Activated CD8-positive, alpha-beta T cell treated with anti-CD3 and anti-CD28 coated beads, Interleukin-2, amount 10 ng/mL, durations not matched to agents 7 days and 5 days (primary cell): ENCODE measurements around the gene CCDC124. TPM values are rescaled to one million over a fixed set of nuclear protein-coding genes. Genes with fewer than 3 reads are reported as not detected.
"Not testable (repeated sequence)": the region's sequence is repeated elsewhere in the genome, so short reads cannot be mapped to it uniquely, and the experiment has no call there.

Experiments used
- ATAC-seq: fragments of 150-1000 bp; cut with Tn5 transposase; one replicate; pipeline ENCODE4 v1.10.0; 2021; ENCODE audit warnings: moderate library complexity
- CTCF ChIA-PET: fragments of 350-600 bp; sonication (Branson Sonifier 250); formaldehyde crosslinking; loops from one replicate; lab custom pipeline; 2021; ENCODE audit warnings: antibody characterized with exemption; lab: Charles Lee
- POLR2A ChIA-PET: fragments of 350-600 bp; sonication (Branson Sonifier 250); formaldehyde crosslinking; loops from one replicate; lab custom pipeline; 2021; ENCODE audit warnings: antibody characterized with exemption; lab: Charles Lee
- DNase-seq: peaks from one replicate; pipeline ENCODE4 v3.0.0-alpha.2; 2020
- H3K27ac Mint-ChIP-seq: one replicate; pipeline ENCODE4 v1.8.0; 2021; ENCODE audit warnings: mild to moderate bottlenecking, mixed read lengths
- H3K27me3 Mint-ChIP-seq: one replicate; pipeline ENCODE4 v1.8.0; 2021; ENCODE audit warnings: low read depth, mixed read lengths
- H3K36me3 Mint-ChIP-seq: one replicate; pipeline ENCODE4 v1.8.0; 2021; ENCODE audit warnings: low read depth, mixed read lengths
- H3K4me1 Mint-ChIP-seq: one replicate; pipeline ENCODE4 v1.8.0; 2021; ENCODE audit warnings: low read depth, mixed read lengths
- H3K4me3 Mint-ChIP-seq: one replicate; pipeline ENCODE4 v1.8.0; 2021; ENCODE audit warnings: mild to moderate bottlenecking, mixed read lengths
- H3K9me3 Mint-ChIP-seq: one replicate; pipeline ENCODE4 v1.8.0; 2022; ENCODE audit warnings: mixed read lengths; ENCODE audit not compliant: insufficient read depth
- total RNA-seq, 2 experiments: library from RNA; stranded (reverse); gene quantifications; one replicate each; pipeline ENCODE4 v1.2.3, GENCODE V29; 2021

The CCDC124 gene
- total RNA-seq, 2 experiments from 2014 or later: 85.8 to 88.0 TPM

- Mint-ChIP-seq H3K27me3 (peaks cover 8% of the 10 kb centered on the region), H3K9me3 (no peaks in the 10 kb centered on the region), H3K4me1 (peaks cover 3% of the 10 kb centered on the region), H3K27ac (no peak overlapping the region), H3K4me3 (no peak overlapping the region), H3K36me3 (no peaks in the 10 kb centered on the region)
- ChIA-PET POLR2A (interaction anchor here (0.5 kb wide), 1 partner anchor 152 kb away, joined by 4 read pairs; no protein-coding TSS in a partner anchor), CTCF (interaction anchor here (1.2 to 2.2 kb wide), 2 partner anchors 22 to 36 kb away, joined by 3 to 4 read pairs; no protein-coding TSS in a partner anchor)
- no peak for DNase-seq
- ATAC-seq: no peak
These were observed 41.7 kb downstream of the CCDC124 start for GRCh38 chr19:17974551-17974950.

DNA sequence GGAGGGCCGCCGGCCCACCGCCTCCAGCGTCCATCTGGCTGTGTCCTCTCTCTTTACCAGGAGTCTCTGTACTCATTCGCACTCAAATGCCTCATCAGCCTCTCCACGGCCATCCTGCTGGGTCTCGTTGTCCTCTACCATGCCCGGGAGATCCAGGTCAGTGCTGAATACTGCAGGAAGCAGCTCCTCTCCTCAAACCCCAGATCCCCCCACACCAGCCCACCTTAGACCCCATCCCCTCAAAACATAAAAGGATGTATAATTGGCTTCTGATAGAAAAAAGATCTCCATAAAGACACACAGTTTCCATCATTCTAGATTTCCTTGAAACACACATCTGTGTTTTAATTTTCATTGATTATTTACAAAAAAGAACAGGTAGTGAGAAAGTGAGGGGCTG lies 42.2 kb downstream of the CCDC124 start:
- H3K36me3 Mint-ChIP-seq: no peaks in the 10 kb centered on the region
- no peak overlapping the region for H3K4me3 Mint-ChIP-seq
- ATAC-seq (no peak), DNase-seq (no peak)
- H3K4me1 Mint-ChIP-seq: no peaks in the 10 kb centered on the region
- H3K27me3 Mint-ChIP-seq: peaks cover 10% of the 10 kb centered on the region
- no peaks in the 10 kb centered on the region for H3K9me3 Mint-ChIP-seq
- ChIA-PET CTCF (interaction anchor here (1.2 to 2.2 kb wide), 2 partner anchors 22 to 37 kb away, joined by 3 to 4 read pairs; no protein-coding TSS in a partner anchor), POLR2A (no interaction called here)
- no peak overlapping the region for H3K27ac Mint-ChIP-seq

DNA sequence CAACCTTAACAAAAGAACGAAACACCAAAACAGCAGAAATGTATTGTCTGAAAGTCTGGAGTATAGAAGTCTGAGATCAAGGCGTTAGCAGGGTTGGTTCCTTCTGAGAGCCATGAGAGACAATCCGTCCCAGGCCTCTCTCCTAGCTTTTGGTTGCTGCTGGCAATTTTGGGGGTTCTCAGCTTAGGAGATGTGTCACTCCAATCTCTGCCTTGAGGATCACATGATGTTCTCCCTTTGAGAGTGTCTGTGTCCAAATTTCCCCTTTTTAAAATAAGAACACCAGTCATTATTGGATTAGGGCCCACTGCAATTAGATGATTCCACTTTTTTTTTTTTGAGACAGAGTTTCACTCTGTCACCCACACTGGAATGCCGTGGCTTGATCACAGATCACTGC lies 44.2 kb downstream of the CCDC124 start:
- CTCF ChIA-PET: interaction anchor here (0.6 kb wide), 1 partner anchor 522 kb away, joined by 3 read pairs; no protein-coding TSS in a partner anchor
- peaks cover 14% of the 10 kb centered on the region for H3K27me3 Mint-ChIP-seq
- POLR2A ChIA-PET: interaction anchor here (0.9 kb wide), 1 partner anchor 30 kb away, joined by 4 read pairs; no protein-coding TSS in a partner anchor

DNA sequence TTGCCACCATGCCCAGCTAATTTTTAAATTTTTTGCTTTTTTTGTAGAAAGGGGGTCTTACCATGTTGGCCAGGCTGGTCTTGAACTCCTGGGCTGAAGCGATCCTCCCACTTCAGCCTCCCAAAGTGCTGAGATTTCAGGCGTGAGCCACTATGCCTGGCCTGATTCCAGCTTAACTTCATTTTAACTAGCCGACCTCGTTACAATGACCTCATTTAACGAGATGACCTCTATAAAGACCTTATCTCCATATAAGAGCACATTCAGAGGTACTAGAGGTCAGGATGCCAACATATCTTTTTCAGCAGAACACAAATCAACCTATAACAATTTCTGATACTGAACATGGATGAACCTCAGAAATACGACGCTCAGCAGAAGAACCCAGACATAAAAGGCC lies 44.7 kb downstream of the CCDC124 start:
- Mint-ChIP-seq H3K4me1 (peaks cover 3% of the 10 kb centered on the region), H3K27me3 (peaks cover 14% of the 10 kb centered on the region), H3K4me3 (no peak overlapping the region), H3K36me3 (no peaks in the 10 kb centered on the region), H3K27ac (no peak overlapping the region), H3K9me3 (no peaks in the 10 kb centered on the region)
- POLR2A ChIA-PET: no interaction called here
- DNase-seq: no peak
- CTCF ChIA-PET: no interaction called here
- ATAC-seq: no peak

More for the DNA sequence above, 44.2 kb downstream of the CCDC124 start:
- H3K27ac Mint-ChIP-seq: no peak overlapping the region
- no peaks in the 10 kb centered on the region for H3K9me3 Mint-ChIP-seq
- ATAC-seq (no peak), DNase-seq (no peak)
- H3K4me3 Mint-ChIP-seq: no peak overlapping the region
- peaks cover 3% of the 10 kb centered on the region for H3K4me1 Mint-ChIP-seq
- no peaks in the 10 kb centered on the region for H3K36me3 Mint-ChIP-seq

GRCh38 chr19:17981611-17982010 lies 48.8 kb downstream of the CCDC124 start:
- Mint-ChIP-seq H3K9me3 (no peaks in the 10 kb centered on the region), H3K4me3 (no peak overlapping the region), H3K27ac (no peak overlapping the region), H3K4me1 (peaks cover 6% of the 10 kb centered on the region), H3K27me3 (peaks cover 12% of the 10 kb centered on the region), H3K36me3 (no peaks in the 10 kb centered on the region)
- ChIA-PET CTCF (no interaction called here), POLR2A (no interaction called here)
- no peak for DNase-seq
- ATAC-seq: no peak

- POLR2A ChIA-PET: no interaction called here
- Mint-ChIP-seq H3K27ac (no peak overlapping the region), H3K4me3 (no peak overlapping the region), H3K9me3 (no peaks in the 10 kb centered on the region), H3K4me1 (peaks cover 6% of the 10 kb centered on the region), H3K36me3 (no peaks in the 10 kb centered on the region), H3K27me3 (peaks cover 12% of the 10 kb centered on the region)
- ATAC-seq (no peak), DNase-seq (no peak)
- CTCF ChIA-PET: no interaction called here
These were observed 49.6 kb downstream of the CCDC124 start for GRCh38 chr19:17982430-17982829.

DNA sequence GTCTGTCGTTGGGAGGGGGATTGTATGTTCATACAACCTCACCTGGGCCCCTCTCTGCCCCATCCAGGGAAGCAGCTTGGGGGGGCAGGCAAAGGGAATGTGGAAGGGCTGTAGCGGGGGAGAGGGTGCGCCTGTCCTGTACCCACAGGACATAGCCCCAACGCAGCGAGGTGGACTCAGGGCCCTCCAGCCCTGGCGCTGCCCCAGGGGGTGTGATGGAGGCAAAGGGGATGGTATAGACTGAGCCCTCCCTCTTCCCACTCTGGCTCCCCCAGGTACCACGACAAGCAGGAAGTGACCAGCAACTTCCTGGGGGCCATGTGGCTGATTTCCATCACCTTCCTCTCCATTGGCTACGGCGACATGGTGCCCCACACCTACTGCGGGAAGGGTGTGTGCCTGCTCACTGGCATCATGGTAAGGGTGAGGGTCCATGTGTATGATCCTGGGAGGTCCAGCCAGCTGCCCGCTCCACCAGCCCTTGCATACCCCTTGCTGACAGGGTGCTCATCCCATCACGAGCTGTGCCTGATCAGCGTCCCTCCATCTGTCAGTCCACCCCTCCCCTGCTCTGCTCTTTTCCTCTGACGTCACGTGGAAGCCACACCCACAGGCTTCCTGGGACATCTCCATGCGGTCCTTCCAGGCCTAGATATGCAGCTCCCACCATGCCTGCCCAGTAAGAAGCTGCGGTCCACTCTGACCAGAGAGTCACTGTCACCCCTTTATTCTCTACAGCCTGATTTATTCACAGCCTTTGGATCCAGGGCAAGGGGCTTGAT lies 52.4 kb downstream of the CCDC124 start:
- H3K36me3 Mint-ChIP-seq: no peaks in the 10 kb centered on the region
- no peak for ATAC-seq
- ChIA-PET CTCF (no interaction called here), POLR2A (no interaction called here)
- no peak overlapping the region for H3K4me3 Mint-ChIP-seq
- no peak for DNase-seq
- peak overlapping the region; percentile 39 for H3K27ac Mint-ChIP-seq
- peaks cover 3% of the 10 kb centered on the region for H3K27me3 Mint-ChIP-seq
- peaks cover 6% of the 10 kb centered on the region for H3K4me1 Mint-ChIP-seq
- H3K9me3 Mint-ChIP-seq: no peaks in the 10 kb centered on the region

DNA sequence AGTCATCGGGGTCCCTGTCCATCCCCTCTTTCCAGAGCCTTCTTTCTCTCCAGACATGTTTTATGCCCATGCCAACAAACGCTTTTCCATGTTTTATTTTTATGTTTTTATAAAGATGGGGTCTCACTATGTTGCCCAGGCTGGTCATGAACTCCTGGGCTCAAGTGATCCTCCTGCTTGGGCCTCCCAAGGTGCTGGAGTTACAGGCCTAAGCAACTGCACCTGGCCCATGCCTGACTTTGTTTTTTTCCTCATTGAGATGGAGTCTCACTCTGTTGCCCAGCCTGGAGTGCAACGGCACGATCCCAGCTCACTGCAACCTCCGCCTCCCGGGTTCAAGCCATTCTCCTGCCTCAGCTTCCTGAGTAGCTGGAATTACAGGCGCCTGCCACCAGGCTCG lies 53.8 kb downstream of the CCDC124 start:
- H3K4me1 Mint-ChIP-seq, H3K27ac Mint-ChIP-seq, H3K36me3 Mint-ChIP-seq, H3K9me3 Mint-ChIP-seq, POLR2A ChIA-PET, CTCF ChIA-PET, H3K4me3 Mint-ChIP-seq, DNase-seq, H3K27me3 Mint-ChIP-seq, ATAC-seq: not testable (repeated sequence)

DNA sequence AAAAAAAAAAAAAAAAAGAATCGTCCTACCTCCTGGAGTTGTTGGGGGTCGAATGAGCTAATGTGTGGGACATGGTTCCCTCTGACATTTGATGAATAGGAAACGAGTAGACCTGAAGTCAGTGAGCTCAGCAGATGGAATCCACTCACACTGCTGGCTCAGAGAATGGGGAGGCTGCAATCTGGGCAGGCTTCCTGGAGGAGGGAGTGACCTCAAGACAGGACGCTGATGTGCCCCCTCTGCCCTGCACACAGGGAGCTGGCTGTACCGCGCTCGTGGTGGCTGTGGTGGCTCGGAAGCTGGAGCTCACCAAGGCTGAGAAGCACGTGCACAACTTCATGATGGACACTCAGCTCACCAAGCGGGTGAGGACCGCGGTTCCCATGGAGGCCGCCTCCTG lies 55.3 kb downstream of the CCDC124 start:
- DNase-seq (no peak), ATAC-seq (no peak)
- Mint-ChIP-seq H3K4me3 (no peak overlapping the region), H3K27me3 (no peaks in the 10 kb centered on the region), H3K4me1 (peaks cover 3% of the 10 kb centered on the region), H3K9me3 (no peaks in the 10 kb centered on the region), H3K27ac (no peak overlapping the region), H3K36me3 (no peaks in the 10 kb centered on the region)
- CTCF ChIA-PET: interaction anchor here (1.2 kb wide), 1 partner anchor 129 kb away, joined by 3 read pairs; no protein-coding TSS in a partner anchor
- POLR2A ChIA-PET: no interaction called here

- H3K9me3 Mint-ChIP-seq: no peaks in the 10 kb centered on the region
- no peaks in the 10 kb centered on the region for H3K36me3 Mint-ChIP-seq
- CTCF ChIA-PET: no interaction called here
- no peak overlapping the region for H3K4me3 Mint-ChIP-seq
- POLR2A ChIA-PET: no interaction called here
- no peak for ATAC-seq
- no peak for DNase-seq
- peaks cover 3% of the 10 kb centered on the region for H3K4me1 Mint-ChIP-seq
- no peaks in the 10 kb centered on the region for H3K27me3 Mint-ChIP-seq
- H3K27ac Mint-ChIP-seq: no peak overlapping the region
These were observed 56.7 kb downstream of the CCDC124 start for GRCh38 chr19:17989425-17990094.

DNA sequence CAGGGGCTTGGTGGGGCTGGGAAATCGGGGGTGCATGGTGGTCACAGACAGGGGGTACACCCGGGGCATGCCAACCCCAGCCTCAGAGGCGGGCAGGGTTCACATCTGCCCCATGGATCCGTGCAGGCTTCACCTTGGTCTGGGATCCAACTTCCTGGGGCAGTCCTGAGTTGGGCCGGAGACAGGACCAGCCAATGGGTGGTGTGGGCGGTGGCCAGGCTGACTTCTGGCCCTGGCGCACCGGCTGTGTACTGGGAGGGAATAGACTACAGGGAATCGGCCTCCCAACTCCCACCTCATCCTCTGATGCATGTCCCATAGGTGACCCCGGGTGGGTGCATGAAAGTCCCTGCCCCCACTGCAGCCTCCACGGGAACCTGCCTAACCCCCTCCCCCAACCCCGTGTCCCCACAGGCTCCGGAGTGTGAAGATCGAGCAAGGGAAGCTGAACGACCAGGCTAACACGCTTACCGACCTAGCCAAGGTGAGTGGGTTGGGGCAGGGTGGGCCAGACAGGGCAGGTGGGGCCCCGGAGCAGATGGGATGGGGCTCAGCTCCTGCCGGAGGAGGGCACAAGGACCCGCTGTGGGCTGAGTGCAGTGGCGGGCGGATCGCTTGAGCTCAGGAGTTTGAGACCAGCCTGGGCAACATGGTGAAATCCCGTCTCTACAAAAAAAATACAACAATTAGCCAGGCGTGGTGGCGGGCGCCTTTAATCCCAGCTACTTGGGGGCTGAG lies 60.4 kb downstream of the CCDC124 start:
- peaks cover 2% of the 10 kb centered on the region for H3K27me3 Mint-ChIP-seq
- no peak for DNase-seq
- H3K4me3 Mint-ChIP-seq: no peak overlapping the region
- ChIA-PET POLR2A (no interaction called here), CTCF (interaction anchor here (0.8 to 8.4 kb wide), 5 partner anchors 48 to 133 kb away, joined by 4 to 141 read pairs (median 27); partner anchors contain the start of genes CCDC124 and RPL18A)
- no peak for ATAC-seq
- H3K27ac Mint-ChIP-seq: no peak overlapping the region
- no peaks in the 10 kb centered on the region for H3K36me3 Mint-ChIP-seq
- no peaks in the 10 kb centered on the region for H3K9me3 Mint-ChIP-seq
- peaks cover 5% of the 10 kb centered on the region for H3K4me1 Mint-ChIP-seq
